HG03378 (cell line): ENCODE measurements around the gene SEMA3B.
A peak's percentile ranks its signal among the peaks of the same experiment; 100 is the strongest.
"Not testable (repeated sequence)": the region's sequence is repeated elsewhere in the genome, so short reads cannot be mapped to it uniquely, and the experiment has no call there.

Source experiments
- ATAC-seq: cut with Tn5 transposase; IDR thresholded peaks from one replicate; pipeline ENCODE4 v1.9.1; 2021; ENCODE audit warnings: mild to moderate bottlenecking, moderate library complexity; ENCODE audit not compliant: unreplicated experiment

Gene SEMA3B

GRCh38 chr3:50312041-50312440, 43.1 kb downstream of the SEMA3B start:
- not testable (repeated sequence) for ATAC-seq

- no peak for ATAC-seq
Observed at GRCh38 chr3:50314342-50314741, 45.4 kb downstream of the SEMA3B start.

GRCh38 chr3:50314816-50315215, 45.9 kb downstream of the SEMA3B start:
- ATAC-seq, result no peak

GRCh38 chr3:50316657-50317242, 47.8 kb downstream of the SEMA3B start:
- ATAC-seq, result no peak

GRCh38 chr3:50317300-50317699, 48.4 kb downstream of the SEMA3B start:
- no peak for ATAC-seq

GRCh38 chr3:50318163-50318562, 49.2 kb downstream of the SEMA3B start:
- no peak for ATAC-seq

GRCh38 chr3:50318615-50319014, 49.7 kb downstream of the SEMA3B start:
- ATAC-seq, result no peak

- no peak for ATAC-seq
Observed at GRCh38 chr3:50319181-50319893, 50.4 kb downstream of the SEMA3B start.

GRCh38 chr3:50319894-50320625, 51.1 kb downstream of the SEMA3B start:
- ATAC-seq, result no peak

GRCh38 chr3:50320853-50321335, 51.9 kb downstream of the SEMA3B start:
- ATAC-seq, result peak; percentile 25

GRCh38 chr3:50321336-50322114, 52.6 kb downstream of the SEMA3B start:
- peak; percentile 52 for ATAC-seq

- no peak for ATAC-seq
Observed at GRCh38 chr3:50322115-50322385, 53.1 kb downstream of the SEMA3B start.

GRCh38 chr3:50322386-50323091, 53.6 kb downstream of the SEMA3B start, which contains the start of gene HYAL2:
Gene HYAL2 (minus strand): TSS chr3:50322745. CDS start chr3:50320489, 2,256 bp downstream.
- ATAC-seq, result no peak

- no peak for ATAC-seq
Observed at GRCh38 chr3:50323092-50323600, 54.2 kb downstream of the SEMA3B start.

GRCh38 chr3:50323614-50324199, 54.8 kb downstream of the SEMA3B start:
- ATAC-seq, result no peak

- no peak for ATAC-seq
Observed at GRCh38 chr3:50324351-50325112, 55.6 kb downstream of the SEMA3B start.

- ATAC-seq, result no peak
Observed at GRCh38 chr3:50325113-50325480, 56.1 kb downstream of the SEMA3B start.

GRCh38 chr3:50325497-50326181, 56.7 kb downstream of the SEMA3B start:
- ATAC-seq, result no peak

- no peak for ATAC-seq
Observed at GRCh38 chr3:50326182-50326541, 57.2 kb downstream of the SEMA3B start.
